Naive thymus-derived CD8-positive, alpha-beta T cell (primary cell): ENCODE data around the gene PCNX2. TPM values are rescaled to one million over a fixed set of nuclear protein-coding genes. Genes with fewer than 3 reads are reported as not detected.
"Not testable (repeated sequence)": the region's sequence is repeated elsewhere in the genome, so short reads cannot be mapped to it uniquely, and the experiment has no call there.

Experiments
- ATAC-seq, 2 donors: fragments of 150-1000 bp; cut with Tn5 transposase in 1 of 2; sonication (Bioruptor Pico), chemical (Tn5 transposase) in 1 of 2; 1 replicate in 1 of 2; 2 replicates in 1 of 2; pipeline ENCODE4 v1.10.0; 2021; ENCODE audit warnings: mild to moderate bottlenecking in 2 of 2, moderate library complexity in 2 of 2
- POLR2A ChIA-PET: fragments of 350-600 bp; sonication (Branson Sonifier 250); formaldehyde crosslinking; loops from one replicate; lab custom pipeline; 2021; ENCODE audit warnings: antibody characterized with exemption; lab: Charles Lee
- DNase-seq, 10 donors: peaks; one replicate each; pipeline versions ENCODE4 v3.0.0 to v3.0.0-alpha.2; 2020 to 2022
- H3K27ac Mint-ChIP-seq, 10 donors: one replicate each; pipeline ENCODE4 v1.8.0; 2020 to 2022; ENCODE audit warnings: mild to moderate bottlenecking in 10 of 10, mixed read lengths in 10 of 10, moderate library complexity in 4 of 10, inconsistent platforms in 1 of 10
- H3K27me3 Mint-ChIP-seq, 5 donors: one replicate each; pipeline ENCODE4 v1.8.0; 2021 to 2022; ENCODE audit warnings: mixed read lengths in 5 of 5
- H3K36me3 Mint-ChIP-seq, 3 donors: one replicate each; pipeline ENCODE4 v1.8.0; 2020 to 2022; ENCODE audit warnings: mixed read lengths in 3 of 3, mild to moderate bottlenecking in 2 of 3, inconsistent platforms in 1 of 3
- H3K4me1 Mint-ChIP-seq, 4 donors: one replicate each; pipeline ENCODE4 v1.8.0; 2021 to 2022; ENCODE audit warnings: mixed read lengths in 4 of 4
- H3K4me3 Mint-ChIP-seq, 10 donors: one replicate each; pipeline ENCODE4 v1.8.0; 2020 to 2022; ENCODE audit warnings: mild to moderate bottlenecking in 10 of 10, mixed read lengths in 10 of 10, moderate library complexity in 6 of 10, inconsistent platforms in 1 of 10
- H3K9me3 Mint-ChIP-seq, 9 donors: one replicate each; pipeline ENCODE4 v1.8.0; 2020 to 2022; ENCODE audit warnings: mixed read lengths in 9 of 9, mild to moderate bottlenecking in 3 of 9, inconsistent platforms in 1 of 9, moderate library complexity in 1 of 9
- polyA plus RNA-seq, 3 donors: library from polyadenylated mRNA; unstranded; fragments of 300-500 nt; fragmentation: Illumina TruSeq; gene quantifications; one replicate each; pipeline ENCODE4 v1.2.3, GENCODE V29; 2021
- total RNA-seq, 8 experiments: library from RNA in 2 of 8; stranded (reverse) in 2 of 8; gene quantifications; one replicate each; pipeline ENCODE4 v1.2.3 and lab custom pipeline; 2021 to 2026

Gene PCNX2
- total and polyA plus RNA-seq, 5 experiments from 2014 or later: 2.2 to 54.8 (median 6.9) TPM

DNA sequence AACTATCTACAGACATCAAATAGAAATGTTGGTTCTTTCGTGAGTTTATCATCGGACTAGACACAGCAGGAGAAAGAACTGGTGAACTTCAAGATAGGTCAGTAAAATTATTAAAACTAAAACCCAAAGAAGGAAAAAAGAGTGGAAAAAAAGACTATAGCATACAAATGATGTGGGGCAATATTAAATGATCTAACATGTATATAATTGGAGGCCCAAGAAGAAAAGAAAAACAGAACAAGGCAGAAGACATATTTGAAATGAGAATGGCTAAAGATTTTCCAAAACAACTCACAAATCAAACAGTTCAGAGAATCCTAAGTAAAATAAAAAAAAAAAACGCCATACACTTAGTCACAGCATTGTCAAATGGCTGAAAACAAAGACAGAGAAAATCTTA, 101.8 kb downstream of the PCNX2 start:
- Mint-ChIP-seq H3K36me3 (peaks cover 42 to 74% (median 68%) of the 10 kb centered on the region in 3 donors), H3K27me3 (no peaks in the 10 kb centered on the region), H3K4me3 (no peak overlapping the region), H3K27ac (no peak overlapping the region), H3K9me3 (peaks cover 0 to 40% (median 13%) of the 10 kb centered on the region in 9 donors), H3K4me1 (no peaks in the 10 kb centered on the region)
- no peak for ATAC-seq
- POLR2A ChIA-PET: no interaction called here
- no peak for DNase-seq

DNA sequence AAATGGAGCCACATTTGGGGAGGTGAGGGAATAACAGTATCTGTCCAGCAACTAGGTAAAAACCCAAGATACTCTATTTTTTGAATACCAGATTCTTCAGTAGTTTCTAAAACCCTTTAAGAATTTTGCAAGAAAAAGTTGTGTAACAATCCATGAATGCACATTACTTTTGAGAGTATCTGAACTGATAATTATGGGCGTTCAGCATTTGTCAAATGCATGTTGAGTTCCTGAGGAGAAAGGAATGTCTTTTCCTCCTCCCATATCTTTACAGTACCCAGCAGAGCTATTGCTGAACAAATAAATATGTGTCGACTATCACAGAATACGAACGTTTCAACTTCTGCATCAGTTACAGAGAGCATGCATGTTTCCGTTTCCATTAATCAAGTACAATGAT, 104.5 kb downstream of the PCNX2 start:
- POLR2A ChIA-PET: no interaction called here
- ATAC-seq (no peak), DNase-seq (no peak)
- peaks cover 28 to 60% (median 50%) of the 10 kb centered on the region in 3 donors for H3K36me3 Mint-ChIP-seq
- no peaks in the 10 kb centered on the region for H3K4me1 Mint-ChIP-seq
- H3K27ac Mint-ChIP-seq: no peak overlapping the region
- H3K27me3 Mint-ChIP-seq: no peaks in the 10 kb centered on the region
- H3K9me3 Mint-ChIP-seq: peaks cover 0 to 25% (median 8%) of the 10 kb centered on the region in 9 donors
- no peak overlapping the region for H3K4me3 Mint-ChIP-seq

DNA sequence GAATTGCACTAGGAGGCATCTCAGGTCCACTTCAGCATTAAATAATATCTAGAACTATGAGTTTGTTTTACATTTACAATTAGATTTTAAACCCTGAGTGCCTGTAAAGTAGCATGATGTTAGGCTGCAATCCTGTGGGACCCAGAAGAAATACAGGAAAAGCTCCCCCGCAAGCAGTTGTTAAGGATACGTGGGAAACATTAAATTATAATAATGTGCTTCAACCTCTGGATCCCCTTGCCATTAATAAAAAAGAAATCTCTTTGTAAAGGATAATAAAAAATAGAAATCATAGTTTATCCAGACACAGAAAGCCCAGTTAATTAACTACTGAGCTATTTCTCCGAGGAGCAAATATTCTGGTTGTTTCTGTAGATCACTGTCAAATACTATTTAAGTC, 106.0 kb downstream of the PCNX2 start:
- DNase-seq (no peak), ATAC-seq (no peak)
- H3K36me3 Mint-ChIP-seq: peaks cover 31 to 54% (median 42%) of the 10 kb centered on the region in 3 donors
- no peaks in the 10 kb centered on the region for H3K4me1 Mint-ChIP-seq
- H3K9me3 Mint-ChIP-seq: peaks cover 0 to 11% (median 5%) of the 10 kb centered on the region in 9 donors
- H3K4me3 Mint-ChIP-seq: no peak overlapping the region
- no peak overlapping the region for H3K27ac Mint-ChIP-seq
- POLR2A ChIA-PET: no interaction called here
- H3K27me3 Mint-ChIP-seq: no peaks in the 10 kb centered on the region

DNA sequence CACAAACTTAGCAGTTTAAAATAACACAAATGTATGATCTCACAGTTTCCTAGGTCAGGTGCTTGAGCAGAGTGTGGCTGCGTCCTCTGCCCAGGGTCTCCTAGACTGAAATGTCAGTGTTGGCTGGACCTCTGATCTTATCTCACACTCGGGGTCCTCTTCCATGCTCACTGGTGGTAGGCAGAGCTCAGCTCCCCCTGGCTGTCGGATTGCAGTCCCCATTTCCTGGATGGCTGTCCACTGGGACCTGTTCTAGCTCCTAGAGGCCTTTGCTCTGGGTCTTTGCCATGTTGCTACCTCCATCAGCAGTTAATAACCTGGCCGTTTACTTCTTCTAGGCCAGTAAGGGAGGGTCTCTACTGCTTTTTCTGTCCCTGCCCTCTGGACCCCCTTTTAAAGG, 107.5 kb downstream of the PCNX2 start:
- POLR2A ChIA-PET: no interaction called here
- DNase-seq: no peak
- Mint-ChIP-seq H3K4me3 (no peak overlapping the region), H3K27me3 (no peaks in the 10 kb centered on the region), H3K4me1 (no peaks in the 10 kb centered on the region), H3K36me3 (peaks cover 25 to 51% (median 39%) of the 10 kb centered on the region in 3 donors), H3K27ac (no peak overlapping the region), H3K9me3 (no peaks in the 10 kb centered on the region)
- no peak for ATAC-seq

DNA sequence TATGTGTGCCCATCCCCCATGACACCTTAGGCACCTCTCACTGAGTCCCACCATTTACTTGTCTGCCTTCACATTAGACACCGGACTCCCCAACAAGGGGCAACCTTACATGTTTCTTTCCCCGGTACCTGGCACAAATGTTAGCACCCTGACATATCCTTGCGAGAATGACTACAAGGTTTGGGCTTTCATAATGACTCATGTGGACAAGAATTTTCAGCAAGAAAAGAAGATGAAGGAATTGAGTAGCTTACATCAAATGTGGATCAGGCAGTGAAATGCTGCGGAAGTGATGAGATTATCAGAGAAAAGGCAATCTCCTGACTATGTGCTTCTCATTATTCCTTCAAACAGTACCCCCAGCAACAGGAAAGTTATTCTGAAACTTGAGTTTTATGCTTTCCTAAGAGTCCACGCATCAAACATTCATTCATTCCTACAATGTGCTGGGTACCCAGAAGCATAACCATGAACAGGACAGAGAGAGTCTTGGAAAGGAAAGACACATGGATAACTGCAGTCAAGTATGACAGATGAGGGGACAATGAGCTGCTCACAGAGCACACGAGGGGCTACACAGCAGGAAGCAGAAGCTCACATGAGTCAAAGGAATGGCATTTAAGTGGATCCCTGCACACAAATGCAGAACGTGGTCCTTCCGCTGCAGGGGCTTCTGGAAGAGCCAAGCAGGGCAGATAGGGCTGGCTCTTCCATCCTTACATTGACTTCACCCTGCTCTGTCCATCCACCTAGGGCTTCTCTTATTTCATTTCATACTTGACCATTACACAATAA, 112.1 kb downstream of the PCNX2 start:
- no peak for ATAC-seq
- POLR2A ChIA-PET: no interaction called here
- H3K9me3 Mint-ChIP-seq: peaks cover 1 to 17% (median 4%) of the 10 kb centered on the region in 9 donors
- H3K4me3 Mint-ChIP-seq: no peak overlapping the region
- no peak for DNase-seq
- peaks cover 0 to 5% (median 0%) of the 10 kb centered on the region in 4 donors for H3K4me1 Mint-ChIP-seq
- H3K27me3 Mint-ChIP-seq: no peaks in the 10 kb centered on the region
- no peak overlapping the region for H3K27ac Mint-ChIP-seq
- H3K36me3 Mint-ChIP-seq: peaks cover 31 to 60% (median 56%) of the 10 kb centered on the region in 3 donors

DNA sequence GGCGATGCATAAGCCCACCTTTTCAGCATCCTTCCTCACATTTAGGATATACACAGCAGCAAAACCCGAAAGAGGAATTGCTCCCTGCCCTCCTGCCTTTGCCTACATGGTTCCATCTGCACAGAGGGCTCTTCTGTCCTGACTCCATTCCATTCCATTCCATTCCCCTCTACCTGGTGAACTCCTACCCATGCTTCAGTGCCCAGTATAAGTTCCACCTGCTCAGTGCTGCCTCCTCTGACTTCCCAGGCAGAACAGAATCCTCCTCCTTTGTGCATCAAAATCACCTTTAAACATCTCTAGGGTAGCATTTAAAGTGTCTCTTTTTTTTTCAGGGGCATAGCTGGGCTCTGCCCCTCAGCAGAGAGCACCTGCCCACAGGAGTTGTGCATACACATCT, 112.9 kb downstream of the PCNX2 start:
- Mint-ChIP-seq H3K36me3 (peaks cover 40 to 68% (median 65%) of the 10 kb centered on the region in 3 donors), H3K27me3 (no peaks in the 10 kb centered on the region), H3K4me1 (peaks cover 0 to 5% (median 0%) of the 10 kb centered on the region in 4 donors), H3K27ac (no peak overlapping the region), H3K4me3 (no peak overlapping the region), H3K9me3 (peaks cover 1 to 21% (median 11%) of the 10 kb centered on the region in 9 donors)
- DNase-seq (no peak), ATAC-seq (no peak)
- POLR2A ChIA-PET: no interaction called here

DNA sequence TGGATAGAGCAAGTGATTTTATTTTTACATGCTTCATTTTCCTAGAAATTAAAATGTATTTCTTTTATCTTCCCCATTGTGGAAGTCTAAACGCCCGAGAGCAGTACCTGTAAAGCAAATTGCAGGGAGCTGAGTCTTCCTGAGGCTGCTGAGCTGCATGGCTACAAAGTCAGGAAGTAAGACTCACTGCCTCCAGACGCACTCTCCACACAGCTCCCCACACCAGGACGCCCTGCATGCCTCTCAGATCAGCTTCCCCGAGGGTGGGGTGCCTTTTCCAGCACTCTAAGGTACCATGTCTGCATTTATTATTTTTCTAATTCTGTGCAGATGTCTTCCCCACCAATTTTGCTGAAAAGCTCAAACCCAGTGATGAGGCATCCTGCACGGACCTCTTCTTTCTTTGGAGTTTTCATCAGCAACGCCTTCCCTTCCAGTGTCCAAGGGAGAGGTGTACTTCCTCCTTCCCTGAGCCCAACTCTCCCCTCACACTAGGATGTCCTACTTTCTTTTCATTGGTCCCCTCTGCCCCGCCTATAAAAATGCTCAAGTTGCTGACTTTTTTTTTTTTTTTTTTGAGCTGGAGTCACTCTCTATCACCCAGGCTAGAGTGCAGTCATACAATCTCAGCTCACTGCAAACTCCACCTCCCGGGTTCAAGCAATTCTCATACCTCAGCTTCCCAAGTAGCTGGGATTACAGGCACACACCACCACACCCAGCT, 114.7 kb downstream of the PCNX2 start:
- ATAC-seq (no peak), DNase-seq (no peak)
- Mint-ChIP-seq H3K4me1 (peaks cover 0 to 5% (median 0%) of the 10 kb centered on the region in 4 donors), H3K4me3 (no peak overlapping the region), H3K36me3 (peaks cover 50 to 78% (median 76%) of the 10 kb centered on the region in 3 donors), H3K27me3 (no peaks in the 10 kb centered on the region), H3K9me3 (peaks cover 5 to 27% (median 17%) of the 10 kb centered on the region in 9 donors), H3K27ac (no peak overlapping the region)
- POLR2A ChIA-PET: no interaction called here

DNA sequence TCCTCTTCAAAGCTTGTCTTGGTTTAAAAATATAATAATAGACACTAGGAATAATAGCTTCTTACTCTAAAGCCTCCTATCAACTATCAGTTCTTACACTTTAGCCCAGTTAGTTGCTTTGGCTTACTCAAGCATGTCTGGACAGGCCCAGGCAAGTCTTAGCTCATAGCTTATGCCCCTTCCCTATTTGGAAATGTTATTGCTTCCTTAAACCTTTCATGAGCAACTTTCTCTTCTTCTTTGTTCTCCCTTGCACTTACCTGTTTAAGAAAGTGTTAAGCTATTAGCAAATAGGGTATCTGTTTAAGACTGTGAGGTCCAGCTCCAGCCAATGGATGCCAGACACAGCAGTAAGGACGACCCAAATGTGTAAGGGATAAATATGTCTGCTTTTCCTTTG, 115.9 kb downstream of the PCNX2 start:
- POLR2A ChIA-PET, H3K4me3 Mint-ChIP-seq, H3K27ac Mint-ChIP-seq, ATAC-seq, H3K27me3 Mint-ChIP-seq, H3K4me1 Mint-ChIP-seq, DNase-seq: not testable (repeated sequence)
- peaks cover 5 to 27% (median 17%) of the 10 kb centered on the region in 9 donors for H3K9me3 Mint-ChIP-seq
- H3K36me3 Mint-ChIP-seq: peaks cover 56 to 84% (median 84%) of the 10 kb centered on the region in 3 donors

DNA sequence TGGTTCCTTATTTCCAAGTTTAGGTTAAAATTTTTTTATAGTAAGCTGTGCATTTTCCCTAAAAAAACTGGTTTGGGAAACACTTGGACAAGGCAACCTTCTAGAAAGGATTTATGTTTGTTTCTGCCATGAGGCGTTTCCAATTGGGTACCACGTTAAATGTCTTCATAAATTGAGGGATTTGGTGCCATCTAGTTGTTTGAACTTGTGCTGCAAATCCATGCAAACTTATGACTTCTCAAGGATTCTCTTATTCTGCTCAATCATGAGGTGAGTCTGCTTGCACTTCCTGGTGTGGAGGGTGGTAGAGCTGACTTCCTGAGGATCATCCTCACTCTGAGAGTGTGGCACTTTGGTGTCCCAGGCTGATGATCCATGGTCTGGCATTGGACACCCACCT, 123.3 kb downstream of the PCNX2 start:
- peaks cover 44 to 63% (median 60%) of the 10 kb centered on the region in 3 donors for H3K36me3 Mint-ChIP-seq
- H3K9me3 Mint-ChIP-seq: peaks cover 0 to 18% (median 11%) of the 10 kb centered on the region in 9 donors
- H3K4me3 Mint-ChIP-seq: no peak overlapping the region
- H3K4me1 Mint-ChIP-seq: peaks cover 0 to 2% (median 0%) of the 10 kb centered on the region in 4 donors
- no peaks in the 10 kb centered on the region for H3K27me3 Mint-ChIP-seq
- DNase-seq (no peak), ATAC-seq (no peak)
- H3K27ac Mint-ChIP-seq: no peak overlapping the region
- POLR2A ChIA-PET: no interaction called here

DNA sequence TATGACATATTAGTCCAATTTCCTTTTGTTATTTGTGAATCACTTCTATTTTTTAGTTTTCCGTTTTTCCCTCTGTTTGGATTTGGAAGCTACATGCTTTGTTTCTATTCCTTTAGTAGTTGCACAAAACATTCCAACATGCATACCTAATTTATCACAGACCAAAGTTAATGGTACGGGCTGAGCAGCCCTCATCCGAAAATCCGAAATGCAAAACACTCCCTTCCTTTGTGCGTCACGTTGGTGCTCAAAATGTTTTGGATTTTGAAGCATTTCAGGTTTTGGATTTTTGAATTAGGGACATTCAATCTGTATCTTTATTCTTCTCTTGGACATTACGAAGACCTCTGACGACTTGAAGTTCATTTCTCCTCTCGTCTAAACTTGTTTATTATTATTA, 124.8 kb downstream of the PCNX2 start:
- H3K4me1 Mint-ChIP-seq: peaks cover 0 to 2% (median 0%) of the 10 kb centered on the region in 4 donors
- no peak overlapping the region for H3K4me3 Mint-ChIP-seq
- no peaks in the 10 kb centered on the region for H3K27me3 Mint-ChIP-seq
- POLR2A ChIA-PET: no interaction called here
- no peak overlapping the region for H3K27ac Mint-ChIP-seq
- ATAC-seq: no peak
- H3K9me3 Mint-ChIP-seq: peaks cover 0 to 23% (median 11%) of the 10 kb centered on the region in 9 donors
- H3K36me3 Mint-ChIP-seq: peaks cover 36 to 57% (median 53%) of the 10 kb centered on the region in 3 donors
- DNase-seq: no peak

DNA sequence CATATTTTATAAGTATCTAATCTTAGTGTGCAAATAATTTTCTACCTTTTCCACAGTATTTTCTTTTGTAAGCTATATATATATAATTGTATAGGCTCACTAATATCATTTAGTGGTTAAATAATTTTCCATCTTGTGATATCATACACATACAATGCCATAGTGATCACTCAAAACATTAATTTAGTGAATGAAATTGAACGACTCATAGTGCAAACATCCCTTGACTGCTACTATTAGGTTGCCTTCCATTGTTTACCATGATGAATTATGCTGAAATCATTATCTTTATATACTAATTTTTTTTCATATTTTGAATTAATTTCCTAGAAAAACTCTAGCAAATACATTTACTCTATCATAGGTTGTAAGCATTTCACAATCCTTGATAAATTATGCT, 127.1 kb downstream of the PCNX2 start:
- H3K4me3 Mint-ChIP-seq: no peak overlapping the region
- no peak for DNase-seq
- H3K36me3 Mint-ChIP-seq: peaks cover 40 to 61% (median 54%) of the 10 kb centered on the region in 3 donors
- peaks cover 7 to 38% (median 19%) of the 10 kb centered on the region in 9 donors for H3K9me3 Mint-ChIP-seq
- no peaks in the 10 kb centered on the region for H3K27me3 Mint-ChIP-seq
- POLR2A ChIA-PET: no interaction called here
- H3K27ac Mint-ChIP-seq: no peak overlapping the region
- no peak for ATAC-seq
- peaks cover 0 to 2% (median 0%) of the 10 kb centered on the region in 4 donors for H3K4me1 Mint-ChIP-seq

DNA sequence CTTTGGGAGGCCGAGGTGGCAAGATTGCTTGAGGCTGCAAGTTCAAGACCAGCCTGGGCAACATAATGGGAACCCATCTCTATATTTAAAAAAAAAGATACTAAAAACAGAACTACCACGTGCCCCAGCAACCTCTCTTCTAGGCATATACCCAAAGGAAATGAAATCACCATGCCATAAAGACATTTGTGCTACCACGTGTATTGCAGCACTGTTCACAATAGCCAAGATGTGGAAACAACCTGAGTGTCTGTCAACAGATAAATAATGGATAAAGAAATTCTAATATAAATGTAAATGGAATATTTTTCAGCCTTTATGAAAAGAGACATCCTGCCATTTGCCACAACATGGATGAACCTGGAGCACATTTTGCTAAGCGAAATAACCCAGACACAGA, 128.6 kb downstream of the PCNX2 start:
- Mint-ChIP-seq H3K27ac (no peak overlapping the region), H3K36me3 (peaks cover 35 to 53% (median 39%) of the 10 kb centered on the region in 3 donors), H3K4me1 (no peaks in the 10 kb centered on the region), H3K9me3 (peaks cover 5 to 29% (median 15%) of the 10 kb centered on the region in 9 donors), H3K27me3 (no peaks in the 10 kb centered on the region), H3K4me3 (no peak overlapping the region)
- ATAC-seq (no peak), DNase-seq (no peak)
- POLR2A ChIA-PET: no interaction called here

DNA sequence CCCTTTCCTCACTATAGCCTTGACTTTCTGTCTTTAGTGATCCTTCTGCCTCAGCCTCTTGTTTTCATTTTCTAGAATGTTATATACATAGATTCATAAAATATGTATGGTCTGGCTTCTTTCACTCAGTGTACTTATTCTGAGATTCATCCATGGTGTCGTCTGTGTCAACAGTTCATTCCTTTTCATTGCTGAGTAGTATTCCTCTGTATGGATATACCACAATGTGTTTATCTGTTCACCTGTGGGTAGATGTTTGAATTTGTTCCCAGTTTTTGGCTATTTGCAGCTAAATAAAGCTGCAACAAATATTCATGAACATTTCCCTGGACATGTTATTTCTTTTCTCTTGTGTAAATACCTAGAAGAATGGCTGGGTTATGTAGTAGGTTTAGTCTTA, 131.8 kb downstream of the PCNX2 start:
- ATAC-seq (no peak), DNase-seq (no peak)
- peaks cover 0 to 24% (median 12%) of the 10 kb centered on the region in 9 donors for H3K9me3 Mint-ChIP-seq
- H3K4me3 Mint-ChIP-seq: no peak overlapping the region
- H3K27ac Mint-ChIP-seq: no peak overlapping the region
- no peaks in the 10 kb centered on the region for H3K27me3 Mint-ChIP-seq
- POLR2A ChIA-PET: no interaction called here
- no peaks in the 10 kb centered on the region for H3K4me1 Mint-ChIP-seq
- H3K36me3 Mint-ChIP-seq: peaks cover 48 to 61% (median 52%) of the 10 kb centered on the region in 3 donors
